Sigmoid colon (tissue), 4 donors: ENCODE measurements around the gene GIT2.

Experiments
- CTCF ChIP-seq, 4 experiments: fragments of 450-650 bp in 3 of 4; fragments of 200-600 bp in 1 of 4; IDR thresholded peaks; one replicate each; pipeline ENCODE4 v1.5.1; 2016 to 2019; ENCODE audit warnings: antibody characterized with exemption in 4 of 4, mild to moderate bottlenecking in 3 of 4, moderate library complexity in 2 of 4
- EP300 ChIP-seq, 4 donors: sonication (generic); formaldehyde crosslinking; IDR thresholded peaks; one replicate each; pipeline ENCODE4 v1.6.1; 2017; ENCODE audit warnings: antibody characterized with exemption in 4 of 4
- POLR2A ChIP-seq, 2 donors: fragments of 450-650 bp; IDR thresholded peaks; one replicate each; pipeline ENCODE4 v1.6.1; 2016; ENCODE audit warnings: antibody characterized with exemption in 2 of 2, mild to moderate bottlenecking in 2 of 2, moderate library complexity in 2 of 2
- POLR2AphosphoS5 ChIP-seq, 4 donors: sonication (generic); formaldehyde crosslinking; IDR thresholded peaks; one replicate each; pipeline ENCODE4 v1.6.1; 2017; ENCODE audit warnings: antibody characterized with exemption in 4 of 4

- TF ChIP-seq CTCF (IDR thresholded peaks at IDR 0.05) (no peak), POLR2A (IDR thresholded peaks at IDR 0.05) (no peak), POLR2AphosphoS5 (IDR thresholded peaks at IDR 0.05) (no peak), EP300 (IDR thresholded peaks at IDR 0.05) (no peak)
Observed at GRCh38 chr12:109892748-109893147, 103.4 kb downstream of the GIT2 start.
